T-helper 17 cell (primary cell): Measurements from ENCODE around the gene FMR1. TPM values are rescaled to one million over a fixed set of nuclear protein-coding genes. Genes with fewer than 3 reads are reported as not detected.

Source experiments
- ATAC-seq: fragments of 150-1000 bp; cut with Tn5 transposase; 2 replicates; pipeline ENCODE4 v1.10.0; 2021; ENCODE audit warnings: mild to moderate bottlenecking, moderate library complexity
- DNase-seq, 3 donors: peaks; one replicate each; pipeline versions ENCODE4 v3.0.0 to v3.0.0-alpha.2; 2020 to 2021
- H3K9me3 ChIP-seq: one replicate; pipeline ENCODE4 v1.7.0; 2013; ENCODE audit warnings: low read length, mild to moderate bottlenecking; ENCODE audit not compliant: control insufficient read depth, poor library complexity, severe bottlenecking
- H3K27ac Mint-ChIP-seq: one replicate; pipeline ENCODE4 v1.8.0; 2022; ENCODE audit warnings: mild to moderate bottlenecking, moderate library complexity, mixed read lengths
- H3K27me3 Mint-ChIP-seq: one replicate; pipeline ENCODE4 v1.8.0; 2022; ENCODE audit warnings: mixed read lengths
- H3K36me3 Mint-ChIP-seq: one replicate; pipeline ENCODE4 v1.8.0; 2022; ENCODE audit warnings: low read depth, mixed read lengths
- H3K4me1 Mint-ChIP-seq: one replicate; pipeline ENCODE4 v1.8.0; 2022; ENCODE audit warnings: mild to moderate bottlenecking, mixed read lengths
- H3K4me3 Mint-ChIP-seq: one replicate; pipeline ENCODE4 v1.8.0; 2022; ENCODE audit warnings: mild to moderate bottlenecking, moderate library complexity, mixed read lengths
- total RNA-seq, 4 donors: library from RNA in 2 of 4; stranded (reverse) in 2 of 4; gene quantifications; one replicate each; pipeline ENCODE4 v1.2.3 and lab custom pipeline; 2022 to 2026

Gene FMR1
- total RNA-seq, result 10 to 100 TPM; 75.2 to 83.1 TPM
- 82.1 to 84.1 reads per million in 2 donors for total RNA-seq (lab: John Stamatoyannopoulos, UW)

DNA sequence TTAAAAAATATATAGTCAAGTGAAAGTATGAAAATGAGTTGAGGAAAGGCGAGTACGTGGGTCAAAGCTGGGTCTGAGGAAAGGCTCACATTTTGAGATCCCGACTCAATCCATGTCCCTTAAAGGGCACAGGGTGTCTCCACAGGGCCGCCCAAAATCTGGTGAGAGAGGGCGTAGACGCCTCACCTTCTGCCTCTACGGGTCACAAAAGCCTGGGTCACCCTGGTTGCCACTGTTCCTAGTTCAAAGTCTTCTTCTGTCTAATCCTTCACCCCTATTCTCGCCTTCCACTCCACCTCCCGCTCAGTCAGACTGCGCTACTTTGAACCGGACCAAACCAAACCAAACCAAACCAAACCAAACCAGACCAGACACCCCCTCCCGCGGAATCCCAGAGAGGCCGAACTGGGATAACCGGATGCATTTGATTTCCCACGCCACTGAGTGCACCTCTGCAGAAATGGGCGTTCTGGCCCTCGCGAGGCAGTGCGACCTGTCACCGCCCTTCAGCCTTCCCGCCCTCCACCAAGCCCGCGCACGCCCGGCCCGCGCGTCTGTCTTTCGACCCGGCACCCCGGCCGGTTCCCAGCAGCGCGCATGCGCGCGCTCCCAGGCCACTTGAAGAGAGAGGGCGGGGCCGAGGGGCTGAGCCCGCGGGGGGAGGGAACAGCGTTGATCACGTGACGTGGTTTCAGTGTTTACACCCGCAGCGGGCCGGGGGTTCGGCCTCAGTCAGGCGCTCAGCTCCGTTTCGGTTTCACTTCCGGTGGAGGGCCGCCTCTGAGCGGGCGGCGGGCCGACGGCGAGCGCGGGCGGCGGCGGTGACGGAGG is at the start of gene FMR1:
TSS of gene FMR1 (plus strand) at position 728 of the 831 bp plus-strand sequence. CDS start 261 bp downstream, outside the sequence.
- H3K27ac Mint-ChIP-seq, result peak within 1 kb of the TSS; percentile 93

DNA sequence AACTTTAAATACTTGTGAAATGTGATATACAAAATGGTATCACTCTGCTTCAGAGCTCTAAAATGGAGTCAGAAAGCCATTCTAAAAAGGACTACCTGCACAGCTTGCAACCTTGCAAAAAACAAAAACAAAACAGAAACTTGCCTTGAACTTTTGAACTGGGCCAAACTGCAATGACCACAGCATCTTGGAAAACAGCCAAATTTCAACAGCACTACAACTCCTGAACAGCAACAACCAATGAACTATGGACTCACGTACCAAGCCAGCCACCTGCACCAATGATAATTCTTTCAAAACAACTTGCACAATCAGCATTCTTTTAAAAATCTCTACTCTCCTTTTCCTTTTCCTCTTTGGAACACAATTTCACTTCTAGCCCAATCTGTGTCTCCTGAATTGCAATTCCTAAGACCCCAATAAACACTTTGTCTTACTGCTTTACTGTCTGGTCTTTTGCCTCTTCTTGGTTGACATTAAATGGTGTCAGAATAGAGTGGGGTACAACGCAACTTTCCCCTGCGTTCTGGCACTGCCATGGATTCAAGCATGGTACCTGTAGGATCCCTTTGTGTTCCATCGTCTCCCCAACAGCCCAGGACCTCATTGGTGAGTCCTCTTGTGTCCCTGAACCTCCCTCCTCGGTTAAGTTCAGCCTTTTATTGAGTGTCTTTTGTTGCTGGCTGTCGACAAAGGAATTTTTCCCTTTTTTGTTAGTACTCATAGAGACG is 35.7 kb upstream of the FMR1 start:
- H3K27me3 Mint-ChIP-seq, result no peaks in the 10 kb centered on the region
- ATAC-seq (no peak), DNase-seq (no peak)
- no peaks in the 10 kb centered on the region for H3K9me3 ChIP-seq
- H3K36me3 Mint-ChIP-seq, result no peaks in the 10 kb centered on the region
- no peak overlapping the region for H3K4me3 Mint-ChIP-seq
- H3K4me1 Mint-ChIP-seq, result no peaks in the 10 kb centered on the region
- H3K27ac Mint-ChIP-seq, result peak overlapping the region; percentile 37

More for the DNA sequence above, at the start of gene FMR1:
- H3K4me1 Mint-ChIP-seq, result peaks cover 10% of the 10 kb centered on the region
- peak; percentile 88 for ATAC-seq
- peak; percentile 86 to 92 (median 88) for DNase-seq
- H3K36me3 Mint-ChIP-seq, result no peaks in the 10 kb centered on the region
- H3K9me3 ChIP-seq, result no peaks in the 10 kb centered on the region
- H3K4me3 Mint-ChIP-seq, result peak within 1 kb of the TSS; percentile 93
- H3K27me3 Mint-ChIP-seq, result no peaks in the 10 kb centered on the region

DNA sequence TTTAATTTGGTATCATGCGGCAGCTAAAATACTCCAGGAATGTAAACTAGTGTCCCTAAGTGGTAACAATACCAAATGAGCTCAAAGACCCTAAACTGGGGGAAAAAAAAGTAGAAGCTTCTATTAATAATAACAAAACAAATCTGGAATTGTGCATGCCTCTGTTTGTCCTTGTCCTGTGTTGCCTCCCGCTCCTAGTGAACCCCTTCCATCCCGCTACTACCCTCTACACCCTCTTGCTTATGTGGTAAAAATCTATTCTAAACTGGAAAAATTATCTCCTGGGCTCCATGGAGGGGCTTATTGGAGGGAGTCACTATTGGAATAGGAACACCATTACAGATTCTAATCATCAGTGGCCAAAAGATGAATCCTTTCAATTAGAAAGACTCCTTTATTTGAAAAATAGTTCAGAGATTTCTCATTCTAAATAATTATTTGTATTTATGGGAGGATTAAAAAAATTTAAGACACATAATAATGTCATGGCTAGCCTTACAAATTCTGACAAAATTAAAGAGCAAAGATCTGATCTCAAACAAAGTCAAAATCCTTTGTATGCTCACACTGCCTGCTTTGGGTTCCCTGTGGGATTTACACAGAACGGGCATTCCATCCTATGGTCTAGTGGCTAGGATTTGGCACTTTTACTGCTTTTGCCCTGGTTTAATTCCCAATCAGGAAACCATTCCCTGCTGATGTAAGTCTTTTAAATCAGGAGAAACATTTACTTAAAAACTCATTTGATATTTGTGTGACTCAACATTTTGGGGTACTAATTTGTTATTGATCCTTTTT is 34.7 kb upstream of the FMR1 start:
- DNase-seq (no peak), ATAC-seq (no peak)
- Mint-ChIP-seq H3K27ac (no peak overlapping the region), H3K36me3 (no peaks in the 10 kb centered on the region), H3K4me3 (no peak overlapping the region), H3K27me3 (no peaks in the 10 kb centered on the region), H3K4me1 (no peaks in the 10 kb centered on the region)
- no peaks in the 10 kb centered on the region for H3K9me3 ChIP-seq

DNA sequence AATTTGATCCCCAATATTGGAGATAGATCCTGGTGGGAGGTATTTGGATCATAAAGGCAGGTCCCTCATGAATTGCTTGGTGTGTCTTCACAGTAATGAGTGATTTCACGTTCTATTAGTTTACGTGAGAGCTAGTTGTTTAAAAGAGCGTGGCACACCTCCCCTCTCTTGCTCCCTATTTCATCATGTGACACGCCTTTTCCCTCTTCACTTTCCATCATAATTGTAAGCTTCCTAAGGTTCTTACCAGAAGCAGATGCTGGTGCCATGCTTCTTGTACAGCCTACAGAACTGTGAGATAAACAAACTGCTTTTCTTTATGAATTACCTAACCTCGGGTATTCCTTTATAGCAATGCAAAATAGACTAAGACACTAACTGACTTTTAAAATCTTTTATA is 34.0 kb upstream of the FMR1 start:
- H3K9me3 ChIP-seq, result no peaks in the 10 kb centered on the region
- no peak overlapping the region for H3K4me3 Mint-ChIP-seq
- H3K27me3 Mint-ChIP-seq, result no peaks in the 10 kb centered on the region
- H3K36me3 Mint-ChIP-seq, result no peaks in the 10 kb centered on the region
- no peak overlapping the region for H3K27ac Mint-ChIP-seq
- no peaks in the 10 kb centered on the region for H3K4me1 Mint-ChIP-seq
- DNase-seq, result no peak
- ATAC-seq, result no peak

DNA sequence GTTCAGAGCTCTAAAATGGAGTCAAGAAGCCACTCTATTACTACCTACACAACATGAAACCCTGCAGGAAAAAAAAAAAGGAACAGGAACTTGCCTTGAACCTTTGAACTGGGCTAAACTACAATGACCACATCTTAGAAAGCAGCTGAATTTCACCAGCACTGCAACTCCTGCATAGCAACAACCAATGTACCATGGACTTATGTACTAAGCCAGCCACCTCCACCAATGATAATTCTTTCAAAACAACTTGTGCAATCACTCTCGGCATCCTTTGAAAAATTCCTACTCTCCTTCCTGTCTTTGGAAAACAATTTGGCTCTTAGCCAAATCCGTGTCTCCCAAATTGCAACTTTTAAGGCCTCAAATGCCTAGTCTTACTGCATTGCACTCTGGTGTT is 26.8 kb upstream of the FMR1 start:
- H3K27ac Mint-ChIP-seq, result no peak overlapping the region
- H3K4me1 Mint-ChIP-seq, result peaks cover 3% of the 10 kb centered on the region
- no peaks in the 10 kb centered on the region for H3K27me3 Mint-ChIP-seq
- no peaks in the 10 kb centered on the region for H3K9me3 ChIP-seq
- no peaks in the 10 kb centered on the region for H3K36me3 Mint-ChIP-seq
- DNase-seq (no peak), ATAC-seq (no peak)
- no peak overlapping the region for H3K4me3 Mint-ChIP-seq

DNA sequence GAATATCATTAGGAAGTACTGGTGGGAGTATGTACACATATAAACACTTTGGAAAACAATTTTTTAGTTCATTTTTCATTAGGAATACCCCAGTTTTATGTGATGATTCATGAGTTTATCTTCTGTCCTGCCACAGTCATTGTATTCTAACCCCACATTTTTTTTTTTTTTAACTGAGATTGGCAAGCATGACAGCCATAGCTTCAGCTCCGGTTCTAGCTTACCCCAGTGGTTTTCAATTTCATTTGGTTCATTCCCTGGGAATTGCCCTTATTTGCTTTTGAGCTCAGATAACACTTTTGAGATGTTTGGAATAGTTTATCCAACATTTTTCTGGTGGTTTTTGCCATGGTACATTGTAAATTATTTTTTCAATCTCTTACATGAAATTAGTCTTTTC is 21.0 kb upstream of the FMR1 start:
- H3K4me3 Mint-ChIP-seq, result no peak overlapping the region
- DNase-seq (no peak), ATAC-seq (no peak)
- H3K9me3 ChIP-seq, result no peaks in the 10 kb centered on the region
- H3K36me3 Mint-ChIP-seq, result no peaks in the 10 kb centered on the region
- peaks cover 3% of the 10 kb centered on the region for H3K4me1 Mint-ChIP-seq
- no peaks in the 10 kb centered on the region for H3K27me3 Mint-ChIP-seq
- H3K27ac Mint-ChIP-seq, result no peak overlapping the region

DNA sequence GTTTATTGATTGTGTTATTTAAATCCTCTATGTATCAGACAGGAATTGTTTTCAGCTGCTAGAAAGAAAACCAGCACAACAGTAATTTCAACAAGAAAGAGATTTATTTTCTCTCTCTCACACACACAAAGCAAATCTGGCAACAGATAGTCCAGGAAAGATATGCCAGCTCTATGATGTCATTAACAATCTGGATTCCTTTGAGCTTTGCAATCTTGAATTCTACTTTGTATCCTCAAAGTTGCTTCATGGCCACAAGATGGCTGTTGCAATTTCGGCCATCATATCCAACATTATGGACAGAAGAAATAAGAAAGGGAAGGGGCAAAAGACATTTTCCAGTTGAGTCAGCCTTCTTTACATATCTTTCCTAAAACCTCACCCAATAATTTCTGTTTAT is 19.8 kb upstream of the FMR1 start:
- Mint-ChIP-seq H3K4me1 (peaks cover 3% of the 10 kb centered on the region), H3K27ac (no peak overlapping the region), H3K27me3 (no peaks in the 10 kb centered on the region), H3K4me3 (no peak overlapping the region), H3K36me3 (no peaks in the 10 kb centered on the region)
- DNase-seq (no peak), ATAC-seq (no peak)
- no peaks in the 10 kb centered on the region for H3K9me3 ChIP-seq

DNA sequence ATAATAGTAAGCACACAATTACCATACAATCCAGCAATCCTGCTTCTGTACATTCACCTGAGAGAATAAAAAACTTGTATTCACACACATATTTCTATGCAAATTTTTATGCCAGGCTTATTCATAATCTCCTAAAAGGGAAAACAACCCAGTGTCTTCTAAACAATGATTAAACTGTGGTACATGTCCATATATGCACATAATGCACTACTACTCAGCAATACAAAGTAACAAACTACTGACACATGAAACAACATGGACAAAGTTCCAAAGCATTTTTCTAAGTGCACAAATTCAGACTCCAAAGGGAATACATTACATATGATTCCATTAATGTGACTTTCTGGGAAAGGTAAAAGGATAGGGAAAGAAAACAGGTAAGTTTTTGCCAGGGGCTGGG is 18.0 kb upstream of the FMR1 start:
- no peaks in the 10 kb centered on the region for H3K9me3 ChIP-seq
- Mint-ChIP-seq H3K4me1 (no peaks in the 10 kb centered on the region), H3K36me3 (no peaks in the 10 kb centered on the region), H3K27me3 (no peaks in the 10 kb centered on the region), H3K27ac (no peak overlapping the region), H3K4me3 (no peak overlapping the region)
- DNase-seq, result no peak
- no peak for ATAC-seq

GRCh38 chrX:147894366-147894963 is 17.3 kb upstream of the FMR1 start:
- ATAC-seq, result no peak
- H3K4me3 Mint-ChIP-seq, result no peak overlapping the region
- H3K4me1 Mint-ChIP-seq, result no peaks in the 10 kb centered on the region
- H3K36me3 Mint-ChIP-seq, result no peaks in the 10 kb centered on the region
- no peak for DNase-seq
- H3K27ac Mint-ChIP-seq, result no peak overlapping the region
- H3K9me3 ChIP-seq, result no peaks in the 10 kb centered on the region
- no peaks in the 10 kb centered on the region for H3K27me3 Mint-ChIP-seq

- no peak for DNase-seq
- no peak for ATAC-seq
- no peak overlapping the region for H3K4me3 Mint-ChIP-seq
- no peaks in the 10 kb centered on the region for H3K27me3 Mint-ChIP-seq
- no peaks in the 10 kb centered on the region for H3K9me3 ChIP-seq
- H3K36me3 Mint-ChIP-seq, result no peaks in the 10 kb centered on the region
- H3K4me1 Mint-ChIP-seq, result no peaks in the 10 kb centered on the region
- no peak overlapping the region for H3K27ac Mint-ChIP-seq
These were observed 14.6 kb upstream of the FMR1 start for GRCh38 chrX:147897117-147897516.

DNA sequence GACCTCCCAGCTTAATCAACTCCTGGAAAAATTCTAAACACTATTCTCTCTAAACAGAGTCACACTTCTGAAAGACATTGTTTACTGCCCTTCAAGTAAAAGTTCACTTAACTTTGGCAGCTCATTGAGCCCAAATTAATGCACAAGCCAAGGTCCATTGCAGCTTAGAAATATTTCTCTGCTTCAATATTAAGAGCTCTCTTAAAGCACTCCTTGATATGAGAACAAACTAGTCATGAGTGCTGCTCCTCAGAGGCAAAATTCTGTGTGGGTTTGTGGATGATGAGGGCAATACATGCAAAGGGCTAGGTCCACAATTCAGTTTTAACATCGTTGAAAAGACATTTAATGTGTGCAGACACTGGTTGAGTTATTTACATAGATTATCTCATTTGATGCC is 12.8 kb upstream of the FMR1 start:
- Mint-ChIP-seq H3K27ac (no peak overlapping the region), H3K36me3 (no peaks in the 10 kb centered on the region), H3K4me1 (no peaks in the 10 kb centered on the region), H3K27me3 (no peaks in the 10 kb centered on the region), H3K4me3 (no peak overlapping the region)
- no peak for ATAC-seq
- H3K9me3 ChIP-seq, result no peaks in the 10 kb centered on the region
- DNase-seq, result no peak

DNA sequence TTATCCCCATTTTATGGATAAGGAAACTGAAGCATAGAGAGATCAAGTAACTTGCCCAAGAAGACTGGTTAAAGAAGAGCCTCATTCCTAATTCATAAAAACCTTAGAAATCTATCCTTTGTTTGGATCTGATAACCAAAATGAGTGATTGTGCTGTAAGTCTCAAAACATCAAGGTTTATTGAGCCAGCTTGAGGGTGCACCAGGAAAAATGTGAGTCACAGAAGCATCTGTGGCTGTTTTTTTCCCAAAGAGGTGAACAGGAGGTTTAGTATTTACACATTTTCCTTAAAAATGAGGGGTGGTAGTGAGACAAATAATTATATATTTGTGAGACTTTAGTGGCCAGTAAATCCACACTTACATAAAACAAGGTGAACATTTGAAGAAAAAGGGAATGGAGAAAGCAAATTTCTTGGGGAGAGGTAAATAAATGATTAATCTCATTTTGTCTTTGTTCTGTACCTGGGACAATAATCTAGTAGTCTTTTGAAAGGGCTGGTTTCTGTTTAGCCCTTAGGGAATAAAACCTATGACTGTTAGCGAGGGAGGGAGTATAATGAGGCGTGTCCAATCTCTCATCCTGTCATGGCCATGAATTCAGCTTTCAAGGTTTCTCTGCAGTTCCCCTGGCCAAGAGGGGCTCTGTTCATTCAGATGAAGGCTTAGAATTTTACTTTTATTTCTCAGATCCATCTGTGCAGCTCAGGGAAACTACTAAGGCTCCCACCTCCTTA is 12.2 kb upstream of the FMR1 start:
- no peak overlapping the region for H3K27ac Mint-ChIP-seq
- DNase-seq (no peak), ATAC-seq (no peak)
- no peak overlapping the region for H3K4me3 Mint-ChIP-seq
- H3K27me3 Mint-ChIP-seq, result no peaks in the 10 kb centered on the region
- H3K4me1 Mint-ChIP-seq, result no peaks in the 10 kb centered on the region
- no peaks in the 10 kb centered on the region for H3K36me3 Mint-ChIP-seq
- H3K9me3 ChIP-seq, result no peaks in the 10 kb centered on the region
